Keratinocyte (primary cell): ENCODE results near the gene OGA. TPM values are rescaled to one million over a fixed set of nuclear protein-coding genes. Genes with fewer than 3 reads are reported as not detected.

ENCODE experiments used
- DNase-seq: peaks from one replicate; pipeline ENCODE4 v3.0.0-alpha.2; 2011; ENCODE audit warnings: low read depth, missing footprints, low spot score
- FAIRE-seq: peaks from 2 replicates; lab custom pipeline; 2011; peaks lifted over from hg19 to GRCh38; lab: Jason Lieb, UNC
- H2AFZ ChIP-seq: 2 replicates; pipeline ENCODE4 v1.6.0; 2012; ENCODE audit warnings: low read length, control low read depth, inconsistent platforms; ENCODE audit not compliant: control insufficient read depth
- H3K27ac ChIP-seq: 2 replicates; pipeline ENCODE4 v1.5.1; 2011; ENCODE audit warnings: low read length; ENCODE audit not compliant: control insufficient read depth, insufficient read depth
- H3K27me3 ChIP-seq: 3 replicates; pipeline ENCODE4 v1.6.0; 2011; ENCODE audit warnings: low read length; ENCODE audit not compliant: control insufficient read depth, insufficient read depth; ENCODE audit errors: extremely low read depth
- H3K36me3 ChIP-seq, 2 experiments: 2 replicates in 1 of 2; 3 replicates in 1 of 2; pipeline ENCODE4 v1.5.1; 2011; ENCODE audit warnings: low read length in 2 of 2, mild to moderate bottlenecking in 1 of 2; ENCODE audit not compliant: control insufficient read depth in 2 of 2, insufficient read depth in 2 of 2; ENCODE audit errors: extremely low read depth in 1 of 2
- H3K4me1 ChIP-seq: 3 replicates; pipeline ENCODE4 v1.5.1; 2011; ENCODE audit warnings: low read length; ENCODE audit not compliant: control insufficient read depth, insufficient read depth; ENCODE audit errors: extremely low read depth
- H3K4me2 ChIP-seq: 3 replicates; pipeline ENCODE4 v1.6.0; 2011; ENCODE audit warnings: low read depth, low read length; ENCODE audit not compliant: control insufficient read depth, insufficient read depth; ENCODE audit errors: extremely low read depth
- H3K4me3 ChIP-seq, 3 experiments: fragments of 200-600 bp in 1 of 3; sonication (generic) in 1 of 3; 2 replicates in 2 of 3; 3 replicates in 1 of 3; pipeline ENCODE4 v1.5.1; 2011 to 2016; ENCODE audit warnings: low read length in 3 of 3, mild to moderate bottlenecking in 3 of 3, control low read depth in 2 of 3, inconsistent platforms in 1 of 3, low read depth in 1 of 3, mixed read lengths in 1 of 3, mixed run types in 1 of 3, moderate library complexity in 1 of 3; ENCODE audit not compliant: control insufficient read depth in 2 of 3, insufficient read depth in 2 of 3; ENCODE audit errors: extremely low read depth in 1 of 3
- H3K79me2 ChIP-seq: 2 replicates; pipeline ENCODE4 v1.6.0; 2012; ENCODE audit warnings: low read length; ENCODE audit not compliant: control insufficient read depth, insufficient read depth
- H3K9ac ChIP-seq: 3 replicates; pipeline ENCODE4 v1.6.0; 2011; ENCODE audit warnings: low read length; ENCODE audit not compliant: control insufficient read depth, insufficient read depth; ENCODE audit errors: extremely low read depth
- H3K9me1 ChIP-seq: 3 replicates; pipeline ENCODE4 v1.6.0; 2011; ENCODE audit warnings: low read length; ENCODE audit not compliant: control insufficient read depth, insufficient read depth; ENCODE audit errors: extremely low read depth
- H3K9me3 ChIP-seq: 2 replicates; pipeline ENCODE4 v1.5.1; 2012; ENCODE audit warnings: low read depth, low read length; ENCODE audit not compliant: control insufficient read depth
- H4K20me1 ChIP-seq: 3 replicates; pipeline ENCODE4 v1.6.0; 2011; ENCODE audit warnings: low read length; ENCODE audit not compliant: control insufficient read depth, insufficient read depth; ENCODE audit errors: extremely low read depth
- EZH2 ChIP-seq: IDR thresholded peaks from one replicate; pipeline ENCODE4 v1.6.1; 2012; ENCODE audit warnings: inconsistent platforms, mild to moderate bottlenecking, low read length, moderate library complexity
- dilution Hi-C: fragments of 300-500 bp; cut with MboI; formaldehyde crosslinking; loops from one replicate; pipeline ENCODE4 v1.7.0; 2020; ENCODE audit warnings: low sequenced_read_pairs; ENCODE audit not compliant: extremely low pct_ligation_motif_present
- polyA plus RNA-seq, 5 experiments: library from polyadenylated mRNA; depleted of rRNA in 3 of 5; stranded (reverse) in 3 of 5; stranded (forward) in 1 of 5; unstranded in 1 of 5; fragments of >200 nt; gene quantifications; 1 replicate in 1 of 5; 2 replicates in 3 of 5; 3 replicates in 1 of 5; pipeline versions ENCODE4 v1.2.1 to v1.2.3, GENCODE V29; 2011 to 2012; ENCODE audit warnings: missing spikeins in 2 of 5, low read depth in 1 of 5, low replicate concordance in 1 of 5
- TF ChIP-seq, protein P1 (sequence below), 3 experiments: IDR thresholded peaks in 1 of 3; conservative IDR thresholded peaks in 1 of 3; optimal IDR thresholded peaks in 1 of 3; 2 replicates in 2 of 3; 3 replicates in 1 of 3; pipeline versions ENCODE3 to v1.5.1; 2011; ENCODE audit warnings: low read length in 3 of 3, mild to moderate bottlenecking in 3 of 3, moderate library complexity in 2 of 3, control low read depth in 1 of 3, inconsistent platforms in 1 of 3; ENCODE audit not compliant: insufficient read depth in 2 of 3; ENCODE audit errors: extremely low read depth in 1 of 3

Gene OGA
- polyA plus RNA-seq, 1 donor (not counting 4 experiments of a cell fraction or from before 2014, with no cell fraction given): 104 TPM

DNA sequence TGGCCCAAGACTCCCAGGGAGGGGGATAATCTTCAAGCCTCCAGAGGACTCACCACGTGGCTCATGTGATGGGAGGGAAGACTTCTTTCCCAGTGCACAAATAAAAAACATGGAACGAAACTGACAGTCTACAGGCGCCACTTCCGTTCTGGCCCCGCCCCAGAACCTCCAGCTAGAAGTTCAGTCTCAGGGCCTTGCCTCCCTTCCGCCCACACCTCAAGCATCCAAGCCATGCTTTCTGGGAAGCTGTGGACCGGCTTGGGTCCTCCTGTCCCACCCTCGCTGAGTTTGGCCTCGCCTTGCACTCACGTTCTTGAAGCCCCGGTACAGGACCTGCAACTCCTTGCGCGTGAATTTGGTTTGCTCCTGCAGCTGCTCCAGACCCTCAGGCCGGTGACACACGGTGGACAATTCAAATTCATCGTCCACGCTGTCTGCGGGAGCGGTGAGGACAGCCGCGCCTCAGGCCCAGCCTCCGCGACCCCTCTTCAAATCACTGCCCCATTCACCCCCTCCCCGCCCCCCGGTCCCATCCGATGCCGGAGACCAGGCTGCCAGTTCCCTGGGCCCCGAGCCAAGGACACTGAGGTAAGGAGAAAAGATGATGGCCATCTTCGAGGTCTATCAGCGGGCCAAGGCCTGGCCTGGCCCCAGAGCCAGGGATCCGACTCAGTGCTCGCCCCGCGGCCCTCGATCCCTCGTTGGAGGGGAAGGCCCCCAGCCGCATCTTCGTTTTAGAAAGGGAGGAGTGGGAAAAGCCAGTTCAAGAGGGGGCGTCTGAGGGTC, 10.7 kb upstream of the OGA start:
- Histone ChIP-seq H3K36me3 (peaks cover 0 to 11% of the 10 kb centered on the region in 2 experiments), H3K4me3 (no peak overlapping the region), H3K4me2 (peak overlapping the region; percentile 41), H3K9ac (no peak overlapping the region), H2AFZ (no peak overlapping the region), H3K9me3 (no peaks in the 10 kb centered on the region), H4K20me1 (no peaks in the 10 kb centered on the region), H3K9me1 (no peaks in the 10 kb centered on the region), H3K27ac (no peak overlapping the region), H3K4me1 (peaks cover 20% of the 10 kb centered on the region), H3K27me3 (no peaks in the 10 kb centered on the region), H3K79me2 (no peaks in the 10 kb centered on the region)
- no peak for TF ChIP-seq EZH2
- TF ChIP-seq, protein P1, sequence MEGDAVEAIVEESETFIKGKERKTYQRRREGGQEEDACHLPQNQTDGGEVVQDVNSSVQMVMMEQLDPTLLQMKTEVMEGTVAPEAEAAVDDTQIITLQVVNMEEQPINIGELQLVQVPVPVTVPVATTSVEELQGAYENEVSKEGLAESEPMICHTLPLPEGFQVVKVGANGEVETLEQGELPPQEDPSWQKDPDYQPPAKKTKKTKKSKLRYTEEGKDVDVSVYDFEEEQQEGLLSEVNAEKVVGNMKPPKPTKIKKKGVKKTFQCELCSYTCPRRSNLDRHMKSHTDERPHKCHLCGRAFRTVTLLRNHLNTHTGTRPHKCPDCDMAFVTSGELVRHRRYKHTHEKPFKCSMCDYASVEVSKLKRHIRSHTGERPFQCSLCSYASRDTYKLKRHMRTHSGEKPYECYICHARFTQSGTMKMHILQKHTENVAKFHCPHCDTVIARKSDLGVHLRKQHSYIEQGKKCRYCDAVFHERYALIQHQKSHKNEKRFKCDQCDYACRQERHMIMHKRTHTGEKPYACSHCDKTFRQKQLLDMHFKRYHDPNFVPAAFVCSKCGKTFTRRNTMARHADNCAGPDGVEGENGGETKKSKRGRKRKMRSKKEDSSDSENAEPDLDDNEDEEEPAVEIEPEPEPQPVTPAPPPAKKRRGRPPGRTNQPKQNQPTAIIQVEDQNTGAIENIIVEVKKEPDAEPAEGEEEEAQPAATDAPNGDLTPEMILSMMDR (optimal IDR thresholded peaks at IDR 0.05 in 1 of 3, IDR thresholded peaks at IDR 0.05 in 1 of 3, conservative IDR thresholded peaks at IDR 0.05 in 1 of 3; ENCODE audit: extremely low read depth in 1 of 3, insufficient read depth in 2 of 3, low read length in 3 of 3): no peak
- dilution Hi-C loops: no loop called here
- FAIRE-seq: no peak
- no peak for DNase-seq

DNA sequence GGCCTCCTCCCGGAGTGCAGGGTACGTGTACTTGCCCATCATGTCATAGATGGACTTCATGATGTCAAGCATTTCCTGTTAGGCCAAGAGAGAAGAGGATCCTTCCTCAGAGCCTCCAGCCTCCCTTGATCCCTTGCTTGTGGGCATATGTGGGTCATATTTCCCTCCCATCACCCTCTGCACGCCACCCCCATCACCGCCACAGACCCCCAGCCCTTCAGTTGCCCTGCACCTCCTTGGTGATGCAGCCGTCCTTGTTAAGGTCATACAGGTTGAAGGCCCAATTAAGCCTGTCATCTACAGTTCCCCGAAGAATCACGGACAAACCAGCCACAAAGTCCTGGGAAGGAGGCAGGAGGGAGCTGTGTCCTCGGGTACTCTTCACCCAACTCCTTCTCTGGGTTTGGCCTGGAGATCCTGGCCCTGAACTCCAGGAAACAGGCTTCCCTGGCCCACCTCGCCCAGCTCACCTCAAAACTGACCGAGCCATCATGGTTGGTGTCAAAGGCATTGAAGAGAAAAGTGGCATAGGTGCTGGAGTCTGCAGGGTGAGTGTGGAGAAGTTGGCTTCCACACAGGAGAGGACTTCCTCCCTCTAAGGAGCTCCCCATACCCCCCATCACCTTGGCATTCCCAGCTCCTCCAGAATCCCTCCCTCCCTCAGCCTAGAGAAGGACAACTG, 9.8 kb upstream of the OGA start:
- no peaks in the 10 kb centered on the region for H4K20me1 ChIP-seq
- TF ChIP-seq, protein P1 (optimal IDR thresholded peaks at IDR 0.05 in 1 of 3, IDR thresholded peaks at IDR 0.05 in 1 of 3, conservative IDR thresholded peaks at IDR 0.05 in 1 of 3; ENCODE audit: extremely low read depth in 1 of 3, insufficient read depth in 2 of 3, low read length in 3 of 3): no peak
- TF ChIP-seq EZH2: no peak
- H3K9ac ChIP-seq: no peak overlapping the region
- H3K4me2 ChIP-seq: no peak overlapping the region
- H3K4me1 ChIP-seq: peaks cover 20% of the 10 kb centered on the region
- no peaks in the 10 kb centered on the region for H3K27me3 ChIP-seq
- no peak overlapping the region for H3K27ac ChIP-seq
- DNase-seq (no peak), FAIRE-seq (no peak)
- no peaks in the 10 kb centered on the region for H3K79me2 ChIP-seq
- H3K4me3 ChIP-seq: no peak overlapping the region
- dilution Hi-C loops: no loop called here
- H3K9me3 ChIP-seq: no peaks in the 10 kb centered on the region
- H2AFZ ChIP-seq: no peak overlapping the region
- peaks cover 0 to 11% of the 10 kb centered on the region in 2 experiments for H3K36me3 ChIP-seq
- no peaks in the 10 kb centered on the region for H3K9me1 ChIP-seq
